ENCODE data around the gene DDX52. TPM values are rescaled to one million over a fixed set of nuclear protein-coding genes. Genes with fewer than 3 reads are reported as not detected.
A peak's percentile ranks its signal among the peaks of the same experiment; 100 is the strongest.

The DDX52 gene
- total and polyA plus RNA-seq, 2 of the 13 experiments (the other 11 are each of a cell fraction or from before 2014, with no cell fraction given) = 8.9 to 36.1 TPM

GRCh38 chr17:37683454-37683984, 40.3 kb upstream of the DDX52 start (continued):
- TF ChIP-seq ZBED4 (CRISPR knock-in tag; IDR thresholded peaks at IDR 0.05; ENCODE audit: borderline replicate concordance) (no peak), HINFP (CRISPR knock-in tag; IDR thresholded peaks at IDR 0.05; ENCODE audit: low read depth) (no peak), ZFP36L1 (CRISPR knock-in tag; IDR thresholded peaks at IDR 0.05) (no peak), KDM6A (CRISPR knock-in tag; IDR thresholded peaks at IDR 0.05; ENCODE audit: low read depth) (no peak), ZBTB40 (IDR thresholded peaks at IDR 0.05) (no peak), ZBTB40 (CRISPR knock-in tag; IDR thresholded peaks at IDR 0.05) (no peak), ZNF253 (CRISPR knock-in tag; IDR thresholded peaks at IDR 0.05; ENCODE audit: borderline replicate concordance) (no peak), GFI1 (CRISPR knock-in tag; IDR thresholded peaks at IDR 0.05; ENCODE audit: borderline replicate concordance) (peak; percentile 99), ZFP36 (IDR thresholded peaks at IDR 0.05; ENCODE audit: borderline replicate concordance, low read depth, low read length, partially characterized antibody) (no peak), KDM3A (CRISPR knock-in tag; IDR thresholded peaks at IDR 0.05; ENCODE audit: low read depth) (no peak), PITX1 (CRISPR knock-in tag; IDR thresholded peaks at IDR 0.05) (0 out of 2 replicates have a peak, but pooled peaks have one; percentile 47), KMT2A (CRISPR knock-in tag; IDR thresholded peaks at IDR 0.05) (no peak), PRMT3 (CRISPR knock-in tag; IDR thresholded peaks at IDR 0.05; ENCODE audit: borderline replicate concordance, low read depth) (no peak), MAX (IDR thresholded peaks at IDR 0.05) (peak; percentile 28), MIXL1 (CRISPR knock-in tag; IDR thresholded peaks at IDR 0.05) (no peak), MBD4 (IDR thresholded peaks at IDR 0.05; ENCODE audit: borderline replicate concordance, low read length) (0 out of 2 replicates have a peak, but pooled peaks have one; percentile 29)

Measured in HepG2 (cell line).